K562 (cell line): ENCODE measurements around the gene SFSWAP.

Experiments
- ARID1B ChIP-seq: fragments of 450-650 bp; IDR thresholded peaks from 2 replicates; pipeline ENCODE4 v1.6.1; 2016; ENCODE audit warnings: antibody characterized with exemption, mild to moderate bottlenecking, inconsistent platforms
- ARID4B ChIP-seq: sonication (generic); formaldehyde crosslinking; IDR thresholded peaks from 2 replicates; pipeline ENCODE4 v1.8.0; 2022; ENCODE audit warnings: mild to moderate bottlenecking, missing genetic modification reagents
- BRCA1 ChIP-seq, 2 experiments: fragments of 450-650 bp in 1 of 2; sonication (generic) in 1 of 2; formaldehyde crosslinking in 1 of 2; IDR thresholded peaks; 2 replicates each; pipeline versions ENCODE4 v1.5.0 to v1.6.1; 2017 to 2020; ENCODE audit warnings: mild to moderate bottlenecking in 1 of 2, missing genetic modification reagents in 1 of 2
- CGGBP1 ChIP-seq: fragments of 250-450 bp; sonication (Bioruptor Pico); IDR thresholded peaks from 2 replicates; pipeline ENCODE4 v1.9.0; 2021; ENCODE audit warnings: mild to moderate bottlenecking
- CTCF ChIP-seq, 3 experiments: IDR thresholded peaks in 2 of 3; conservative IDR thresholded peaks in 1 of 3; 2 replicates each; pipeline ENCODE4 v1.5.1; 2011 to 2012; ENCODE audit warnings: low read length in 3 of 3, mild to moderate bottlenecking in 3 of 3, control low read depth in 2 of 3, improper control_type of control experiment in 1 of 3, inconsistent platforms in 1 of 3, low read depth in 1 of 3, mixed read lengths in 1 of 3, moderate library complexity in 1 of 3; ENCODE audit not compliant: insufficient read depth in 2 of 3
- ELK1 ChIP-seq: sonication (generic); formaldehyde crosslinking; IDR thresholded peaks from 2 replicates; pipeline ENCODE4 v1.8.1; 2022; ENCODE audit warnings: missing genetic modification reagents
- HDGF ChIP-seq: fragments of 450-650 bp; IDR thresholded peaks from 2 replicates; pipeline ENCODE4 v1.6.1; 2016
- HMGXB4 ChIP-seq: sonication (generic); formaldehyde crosslinking; IDR thresholded peaks from 2 replicates; pipeline ENCODE4 v1.8.1; 2023; ENCODE audit warnings: mild to moderate bottlenecking, missing genetic modification reagents
- HNRNPL ChIP-seq: fragments of 200-400 bp; formaldehyde crosslinking; IDR thresholded peaks from 2 replicates; pipeline ENCODE4 v1.6.1; 2017; ENCODE audit warnings: low read depth, mild to moderate bottlenecking, low read length
- POLR2AphosphoS5 ChIP-seq: IDR thresholded peaks from 2 replicates; pipeline ENCODE4 v1.6.1; 2011; ENCODE audit warnings: mild to moderate bottlenecking, low read depth, low read length, moderate library complexity; ENCODE audit not compliant: control insufficient read depth, insufficient read depth
- REST ChIP-seq, 2 experiments: fragments of 450-650 bp; formaldehyde crosslinking in 1 of 2; IDR thresholded peaks; 2 replicates each; pipeline versions ENCODE4 v1.4.0 to v1.6.1; 2014 to 2020; ENCODE audit warnings: mild to moderate bottlenecking in 2 of 2, borderline replicate concordance in 1 of 2, low read depth in 1 of 2
- SMARCC2 ChIP-seq: fragments of 450-650 bp; IDR thresholded peaks from 2 replicates; pipeline ENCODE4 v1.6.1; 2017; ENCODE audit warnings: antibody characterized with exemption, moderate library complexity, mild to moderate bottlenecking, low read depth
- SREBF2 ChIP-seq: sonication (generic); formaldehyde crosslinking; IDR thresholded peaks from 2 replicates; pipeline ENCODE4 v1.4.0; 2020; ENCODE audit warnings: mild to moderate bottlenecking, missing genetic modification reagents
- USF2 ChIP-seq: sonication (generic); formaldehyde crosslinking; IDR thresholded peaks from 2 replicates; pipeline ENCODE4 v1.5.0; 2020; ENCODE audit warnings: missing genetic modification reagents

GRCh38 chr12:131745706-131746105 lies 34.8 kb downstream of the SFSWAP start:
- TF ChIP-seq REST (IDR thresholded peaks at IDR 0.05; ENCODE audit: borderline replicate concordance), result no peak
- no peak for TF ChIP-seq REST (CRISPR knock-in tag; IDR thresholded peaks at IDR 0.05; ENCODE audit: low read depth)
- TF ChIP-seq SREBF2 (CRISPR knock-in tag), result no peak
- no peak for TF ChIP-seq BRCA1 (IDR thresholded peaks at IDR 0.05)
- TF ChIP-seq BRCA1 (CRISPR knock-in tag; IDR thresholded peaks at IDR 0.05), result no peak
- TF ChIP-seq CGGBP1 (CRISPR knock-in tag), result no peak
- no peak for TF ChIP-seq CTCF (IDR thresholded peaks at IDR 0.05 in 2 of 3, conservative IDR thresholded peaks at IDR 0.05 in 1 of 3; ENCODE audit: insufficient read depth in 2 of 3, low read depth in 1 of 3, low read length in 3 of 3)
- no peak for TF ChIP-seq SMARCC2
- TF ChIP-seq HMGXB4 (CRISPR knock-in tag), result no peak
- TF ChIP-seq ARID4B (CRISPR knock-in tag), result no peak
- TF ChIP-seq HDGF, result no peak
- TF ChIP-seq POLR2AphosphoS5, result no peak
- no peak for TF ChIP-seq ARID1B
- no peak for TF ChIP-seq ELK1 (CRISPR knock-in tag)
- TF ChIP-seq USF2 (CRISPR knock-in tag), result no peak
- no peak for TF ChIP-seq HNRNPL
